HEK293T (cell line): ENCODE measurements around the gene SIGLEC7.

ENCODE experiments used
- CTCF ChIA-PET: fragments of 350-600 bp; formaldehyde crosslinking; extraction: SDS; loops from one replicate; lab custom pipeline; 2021; ENCODE audit warnings: antibody characterized with exemption, inconsistent platforms; lab: Yijun Ruan, JAX
- POLR2A ChIA-PET: fragments of 350-600 bp; formaldehyde crosslinking; extraction: SDS; loops from one replicate; lab custom pipeline; 2020; ENCODE audit warnings: antibody characterized with exemption, inconsistent platforms; lab: Yijun Ruan, JAX
- DNase-seq: peaks from one replicate; pipeline ENCODE4 v3.0.0; 2012; ENCODE audit warnings: mixed read lengths; ENCODE audit errors: extremely low spot score
- ARNT ChIP-seq: fragments of 450-650 bp; IDR thresholded peaks from 2 replicates; pipeline ENCODE4 v1.6.1; 2017; ENCODE audit warnings: mild to moderate bottlenecking
- BHLHE40 ChIP-seq: fragments of 450-650 bp; IDR thresholded peaks from 2 replicates; pipeline ENCODE4 v1.6.1; 2016; ENCODE audit warnings: mild to moderate bottlenecking, moderate library complexity, borderline replicate concordance
- CTBP1 ChIP-seq: fragments of 450-650 bp; IDR thresholded peaks from 2 replicates; pipeline ENCODE4 v1.6.1; 2016; ENCODE audit warnings: borderline replicate concordance
- ELF4 ChIP-seq: fragments of 450-650 bp; IDR thresholded peaks from 2 replicates; pipeline ENCODE4 v1.6.1; 2017; ENCODE audit warnings: antibody characterized with exemption
- FOXA1 ChIP-seq: fragments of 450-650 bp; IDR thresholded peaks from 2 replicates; pipeline ENCODE4 v1.6.1; 2016; ENCODE audit warnings: mild to moderate bottlenecking
- FOXK2 ChIP-seq: fragments of 450-650 bp; IDR thresholded peaks from 2 replicates; pipeline ENCODE4 v1.6.1; 2016; ENCODE audit warnings: mild to moderate bottlenecking
- FOXM1 ChIP-seq: fragments of 450-650 bp; IDR thresholded peaks from 2 replicates; pipeline ENCODE4 v1.6.1; 2017; ENCODE audit warnings: mild to moderate bottlenecking, borderline replicate concordance
- HDGF ChIP-seq: fragments of 450-650 bp; IDR thresholded peaks from 2 replicates; pipeline ENCODE4 v1.6.1; 2017; ENCODE audit warnings: antibody characterized with exemption, borderline replicate concordance
- L3MBTL2 ChIP-seq: fragments of 450-650 bp; conservative IDR thresholded peaks from 2 replicates; pipeline ENCODE4 v1.6.1; 2016; ENCODE audit warnings: mild to moderate bottlenecking
- LEF1 ChIP-seq: fragments of 450-650 bp; IDR thresholded peaks from 2 replicates; pipeline ENCODE4 v1.6.1; 2017; ENCODE audit warnings: mild to moderate bottlenecking, borderline replicate concordance
- NFRKB ChIP-seq: fragments of 450-650 bp; IDR thresholded peaks from 2 replicates; pipeline ENCODE4 v1.6.1; 2016; ENCODE audit warnings: mild to moderate bottlenecking, moderate library complexity
- SP1 ChIP-seq: fragments of 450-650 bp; IDR thresholded peaks from 2 replicates; pipeline ENCODE4 v1.6.1; 2017
- SUZ12 ChIP-seq: fragments of 450-650 bp; IDR thresholded peaks from 2 replicates; pipeline ENCODE4 v1.6.1; 2016; ENCODE audit warnings: mild to moderate bottlenecking
- TARDBP ChIP-seq: fragments of 450-650 bp; IDR thresholded peaks from 2 replicates; pipeline ENCODE4 v1.6.1; 2016
- ZNF384 ChIP-seq: fragments of 450-650 bp; IDR thresholded peaks from 2 replicates; pipeline ENCODE4 v1.6.1; 2016
- TF ChIP-seq, protein P1 (sequence below): fragments of 450-650 bp; IDR thresholded peaks from 2 replicates; pipeline ENCODE4 v1.6.1; 2016

The SIGLEC7 gene

DNA sequence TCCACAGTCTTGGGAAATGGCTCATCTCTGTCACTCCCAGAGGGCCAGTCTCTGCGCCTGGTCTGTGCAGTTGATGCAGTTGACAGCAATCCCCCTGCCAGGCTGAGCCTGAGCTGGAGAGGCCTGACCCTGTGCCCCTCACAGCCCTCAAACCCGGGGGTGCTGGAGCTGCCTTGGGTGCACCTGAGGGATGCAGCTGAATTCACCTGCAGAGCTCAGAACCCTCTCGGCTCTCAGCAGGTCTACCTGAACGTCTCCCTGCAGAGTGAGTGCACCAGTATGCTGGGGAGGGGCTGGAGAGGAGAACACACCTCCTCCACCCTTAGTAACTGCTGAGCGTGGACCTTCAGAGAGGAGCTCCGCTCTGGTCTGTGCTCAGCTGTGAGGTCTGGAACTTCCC, 15.1 kb upstream of the SIGLEC7 start:
- no peak for DNase-seq
- ChIA-PET POLR2A (no interaction called here), CTCF (no interaction called here)
- no peak for TF ChIP-seq HDGF
- TF ChIP-seq, protein P1, sequence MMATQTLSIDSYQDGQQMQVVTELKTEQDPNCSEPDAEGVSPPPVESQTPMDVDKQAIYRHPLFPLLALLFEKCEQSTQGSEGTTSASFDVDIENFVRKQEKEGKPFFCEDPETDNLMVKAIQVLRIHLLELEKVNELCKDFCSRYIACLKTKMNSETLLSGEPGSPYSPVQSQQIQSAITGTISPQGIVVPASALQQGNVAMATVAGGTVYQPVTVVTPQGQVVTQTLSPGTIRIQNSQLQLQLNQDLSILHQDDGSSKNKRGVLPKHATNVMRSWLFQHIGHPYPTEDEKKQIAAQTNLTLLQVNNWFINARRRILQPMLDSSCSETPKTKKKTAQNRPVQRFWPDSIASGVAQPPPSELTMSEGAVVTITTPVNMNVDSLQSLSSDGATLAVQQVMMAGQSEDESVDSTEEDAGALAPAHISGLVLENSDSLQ: no peak
- no peak for TF ChIP-seq TARDBP

DNA sequence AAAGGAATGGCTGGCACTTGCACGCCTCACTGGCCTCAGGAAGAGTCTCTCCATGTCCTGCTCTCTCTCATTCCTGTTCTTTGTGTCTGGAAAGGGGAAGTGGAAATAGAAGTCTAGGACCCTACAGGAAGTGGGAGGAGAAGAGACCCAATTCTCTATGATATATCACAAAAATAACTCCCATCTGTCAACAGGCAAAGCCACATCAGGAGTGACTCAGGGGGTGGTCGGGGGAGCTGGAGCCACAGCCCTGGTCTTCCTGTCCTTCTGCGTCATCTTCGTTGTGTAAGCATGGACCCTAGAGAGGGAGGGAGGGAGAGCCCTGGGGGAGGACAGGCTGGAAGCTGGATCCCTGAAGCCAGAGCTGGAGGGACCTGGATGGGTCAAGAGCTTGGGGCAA, 14.3 kb upstream of the SIGLEC7 start:
- ChIA-PET CTCF (interaction anchor here (0.7 kb wide), 1 partner anchor 110 kb away, joined by 3 read pairs; no protein-coding TSS in a partner anchor), POLR2A (no interaction called here)
- TF ChIP-seq LEF1: no peak
- TF ChIP-seq CTBP1: no peak
- no peak for TF ChIP-seq ZNF384
- TF ChIP-seq SUZ12: no peak
- no peak for TF ChIP-seq NFRKB
- TF ChIP-seq FOXM1: no peak
- no peak for TF ChIP-seq HDGF
- no peak for TF ChIP-seq BHLHE40
- no peak for TF ChIP-seq ARNT
- TF ChIP-seq SP1: no peak
- TF ChIP-seq FOXA1: no peak
- no peak for TF ChIP-seq FOXK2
- no peak for TF ChIP-seq L3MBTL2
- TF ChIP-seq, protein P1: no peak
- DNase-seq: no peak

GRCh38 chr19:51128227-51128626, 13.9 kb upstream of the SIGLEC7 start:
- no peak for DNase-seq
- POLR2A ChIA-PET: no interaction called here
- CTCF ChIA-PET: interaction anchor here (0.7 kb wide), 1 partner anchor 111 kb away, joined by 3 read pairs; no protein-coding TSS in a partner anchor
- TF ChIP-seq FOXM1: no peak
- TF ChIP-seq CTBP1: no peak
- TF ChIP-seq BHLHE40: no peak
- TF ChIP-seq, protein P1: no peak
- no peak for TF ChIP-seq NFRKB

- TF ChIP-seq FOXK2 (no peak), ZNF384 (no peak), BHLHE40 (no peak), SP1 (no peak), ARNT (no peak), NFRKB (no peak), SUZ12 (no peak), HDGF (no peak), CTBP1 (no peak), FOXA1 (no peak), ELF4 (no peak), TARDBP (no peak)
- TF ChIP-seq, protein P1: no peak
- ChIA-PET POLR2A (no interaction called here), CTCF (interaction anchor here (0.5 kb wide), 1 partner anchor 1980 kb away, joined by 4 read pairs; no protein-coding TSS in a partner anchor)
- DNase-seq: no peak
These were observed 12.4 kb upstream of the SIGLEC7 start for GRCh38 chr19:51129716-51130115.

DNA sequence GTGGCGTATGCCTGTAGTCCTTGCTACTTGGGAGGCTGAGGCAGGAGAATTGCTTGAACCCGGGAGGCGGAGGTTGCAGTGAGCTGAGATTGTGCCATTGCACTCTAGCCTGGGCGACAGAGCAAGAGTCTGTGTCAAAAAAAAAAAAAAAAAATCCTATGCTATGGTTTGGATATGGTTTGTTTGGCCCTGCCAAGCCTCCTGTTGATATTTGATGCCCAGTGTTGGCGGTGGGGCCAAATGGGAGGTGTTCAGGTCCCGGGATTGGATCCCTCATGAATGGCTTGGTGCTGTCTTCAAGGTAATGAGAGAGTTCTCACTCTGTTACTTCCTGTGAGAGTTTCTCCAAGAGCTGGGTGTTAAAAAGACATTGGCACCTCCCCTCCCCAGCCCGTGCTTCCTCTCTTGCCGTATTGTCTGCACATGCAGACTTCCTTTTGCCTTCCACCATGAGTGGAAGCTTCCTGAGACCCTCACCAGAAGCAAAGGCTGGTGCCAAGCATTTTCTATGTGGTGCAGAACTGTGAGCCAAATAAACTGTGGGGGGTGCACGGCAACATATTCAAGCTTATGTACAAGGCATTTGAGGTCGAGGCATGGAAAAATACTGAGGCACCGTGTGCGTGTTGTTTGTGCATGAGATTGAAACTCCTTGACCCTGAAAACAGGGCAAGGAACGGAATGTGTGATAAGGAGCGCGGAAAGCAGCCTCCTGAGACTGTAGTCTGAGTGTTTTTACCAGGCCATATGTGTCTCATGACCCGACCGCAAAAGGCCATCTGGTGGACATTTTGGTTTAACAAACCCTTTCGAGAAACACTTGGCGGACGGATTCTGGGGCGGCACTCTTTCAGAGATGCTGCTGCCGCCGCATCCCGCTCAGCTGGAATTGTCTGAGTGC, 10.1 kb upstream of the SIGLEC7 start:
- CTCF ChIA-PET: no interaction called here
- no peak for DNase-seq
- POLR2A ChIA-PET: no interaction called here
- TF ChIP-seq TARDBP (no peak), CTBP1 (no peak), FOXK2 (no peak), NFRKB (no peak), ELF4 (no peak), HDGF (no peak), L3MBTL2 (no peak), ARNT (no peak), SUZ12 (no peak), LEF1 (no peak), SP1 (no peak), ZNF384 (no peak), FOXM1 (no peak), BHLHE40 (no peak)
- TF ChIP-seq, protein P1: no peak
